HG03025 (cell line): ENCODE data around the gene CD79B.
"Not testable (repeated sequence)": the region's sequence is repeated elsewhere in the genome, so short reads cannot be mapped to it uniquely, and the experiment has no call there.

Source experiments
- ATAC-seq: cut with Tn5 transposase; IDR thresholded peaks from one replicate; pipeline ENCODE4 v1.9.1; 2021; ENCODE audit warnings: mild to moderate bottlenecking, moderate library complexity; ENCODE audit not compliant: unreplicated experiment, low FRiP score

The CD79B gene

DNA sequence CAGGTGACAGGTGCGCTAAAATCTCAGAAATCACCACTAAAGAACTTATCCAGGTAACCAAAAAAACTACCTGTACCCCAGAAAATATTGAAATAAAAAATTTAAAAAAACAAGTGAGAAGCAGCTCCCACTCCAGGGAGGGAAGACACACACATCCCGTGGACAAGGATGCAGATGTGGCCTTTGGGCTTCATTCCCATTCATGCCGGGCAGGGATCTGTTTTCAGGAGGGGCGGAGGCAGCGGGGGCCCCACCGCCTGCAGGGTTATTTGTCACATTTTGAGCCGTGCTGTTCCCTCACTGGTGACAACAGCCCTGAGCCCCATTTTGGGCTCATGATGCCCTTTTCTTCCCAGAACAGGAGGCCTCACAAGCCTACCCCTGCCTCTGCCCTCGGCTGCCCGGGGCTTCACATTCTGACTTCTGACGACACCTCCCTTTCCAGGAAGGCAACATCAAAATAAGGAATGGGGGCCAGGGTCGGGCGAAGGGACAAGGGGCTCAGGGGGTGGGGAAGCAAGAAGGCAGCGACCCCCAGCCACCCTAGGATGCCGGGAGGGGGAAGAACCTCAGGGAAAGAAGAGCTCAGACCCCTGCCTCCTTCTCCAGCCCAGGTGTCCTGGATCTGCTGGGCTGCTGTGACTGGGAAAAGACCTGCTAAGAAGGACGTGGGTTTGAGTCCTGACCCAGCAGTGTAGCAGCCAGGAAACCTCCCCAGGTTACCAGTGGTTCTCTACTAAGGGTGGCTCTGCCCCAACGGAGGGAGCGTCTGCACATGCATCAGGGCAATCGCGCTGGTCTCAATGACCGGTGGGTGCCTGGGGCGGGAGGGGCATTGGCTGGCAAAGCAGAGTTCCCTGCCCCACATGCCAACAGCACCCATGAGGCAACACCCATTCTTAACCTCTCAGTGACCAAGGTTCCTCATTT is 2.3 kb upstream of the CD79B start:
- ATAC-seq, result no peak

DNA sequence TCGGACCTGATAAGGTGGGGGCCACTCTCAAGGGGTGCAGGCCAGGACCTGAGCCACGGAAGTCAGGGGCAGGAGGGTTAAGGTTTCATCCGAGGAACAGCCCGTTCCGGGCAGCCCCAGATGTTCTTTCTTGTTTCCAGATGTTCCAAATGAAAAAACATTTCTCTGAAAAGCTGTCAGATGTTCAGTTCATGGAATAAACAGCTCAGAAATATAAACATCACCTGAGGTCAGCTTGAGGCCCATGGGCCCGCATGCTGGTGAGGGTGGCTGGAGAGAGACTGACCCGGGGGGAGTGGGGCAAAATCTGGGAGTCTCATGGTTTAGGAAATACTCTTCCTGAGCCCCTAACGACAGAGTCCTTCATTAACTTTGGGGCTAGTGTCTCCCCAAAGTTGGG is 1.5 kb upstream of the CD79B start:
- no peak for ATAC-seq

DNA sequence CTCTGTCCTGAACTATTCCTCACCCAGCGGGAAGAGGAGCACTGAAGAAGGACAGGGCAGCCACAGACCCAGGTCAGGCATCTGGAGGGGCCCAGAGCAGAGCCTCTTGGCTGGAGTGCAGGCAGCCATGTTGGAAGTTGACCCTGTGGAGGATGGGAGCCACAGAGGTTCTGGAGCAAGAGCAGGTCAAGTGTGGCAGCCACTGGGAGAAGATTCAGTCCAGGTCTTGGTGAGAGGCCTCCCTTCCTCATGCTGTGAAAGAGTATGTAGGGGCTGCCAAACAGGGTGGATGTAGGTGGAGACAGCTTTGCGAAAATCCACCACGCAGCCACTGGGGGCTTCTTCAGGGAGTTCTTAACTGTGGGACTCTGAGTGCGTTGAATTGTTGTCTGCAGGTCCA is 590 bp upstream of the CD79B start:
- ATAC-seq, result peak; percentile 17

DNA sequence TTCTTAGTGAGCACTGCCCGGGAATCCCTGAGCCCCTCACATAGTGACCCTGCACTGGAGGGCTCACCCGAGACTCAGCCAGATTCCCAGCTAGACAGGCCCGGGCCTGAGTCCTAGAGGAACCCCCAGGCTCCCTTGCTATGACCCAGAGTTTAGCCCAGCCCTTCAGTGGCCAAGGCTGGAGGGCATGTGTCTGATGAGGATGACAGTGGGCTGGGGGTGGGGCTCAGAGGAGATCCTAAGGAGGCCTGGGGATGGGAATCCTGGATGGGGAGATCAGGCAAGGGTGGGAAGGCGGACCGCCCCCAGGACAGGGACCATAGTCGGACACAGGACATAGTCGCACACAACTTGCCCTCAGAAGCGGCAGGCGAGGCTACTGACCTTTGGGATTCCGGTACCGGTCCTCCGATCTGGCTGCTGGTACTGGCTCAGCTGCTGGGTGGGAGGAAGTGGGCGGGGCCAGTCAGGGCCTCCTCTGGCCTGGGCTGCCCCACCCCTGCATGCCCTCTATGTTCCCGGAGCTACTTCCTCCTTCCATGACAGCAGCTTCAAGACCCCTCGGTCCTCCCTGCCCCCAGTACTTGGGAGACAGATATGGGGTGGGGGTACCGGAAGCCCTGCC is 1.1 kb downstream of the CD79B start:
- ATAC-seq, result no peak

DNA sequence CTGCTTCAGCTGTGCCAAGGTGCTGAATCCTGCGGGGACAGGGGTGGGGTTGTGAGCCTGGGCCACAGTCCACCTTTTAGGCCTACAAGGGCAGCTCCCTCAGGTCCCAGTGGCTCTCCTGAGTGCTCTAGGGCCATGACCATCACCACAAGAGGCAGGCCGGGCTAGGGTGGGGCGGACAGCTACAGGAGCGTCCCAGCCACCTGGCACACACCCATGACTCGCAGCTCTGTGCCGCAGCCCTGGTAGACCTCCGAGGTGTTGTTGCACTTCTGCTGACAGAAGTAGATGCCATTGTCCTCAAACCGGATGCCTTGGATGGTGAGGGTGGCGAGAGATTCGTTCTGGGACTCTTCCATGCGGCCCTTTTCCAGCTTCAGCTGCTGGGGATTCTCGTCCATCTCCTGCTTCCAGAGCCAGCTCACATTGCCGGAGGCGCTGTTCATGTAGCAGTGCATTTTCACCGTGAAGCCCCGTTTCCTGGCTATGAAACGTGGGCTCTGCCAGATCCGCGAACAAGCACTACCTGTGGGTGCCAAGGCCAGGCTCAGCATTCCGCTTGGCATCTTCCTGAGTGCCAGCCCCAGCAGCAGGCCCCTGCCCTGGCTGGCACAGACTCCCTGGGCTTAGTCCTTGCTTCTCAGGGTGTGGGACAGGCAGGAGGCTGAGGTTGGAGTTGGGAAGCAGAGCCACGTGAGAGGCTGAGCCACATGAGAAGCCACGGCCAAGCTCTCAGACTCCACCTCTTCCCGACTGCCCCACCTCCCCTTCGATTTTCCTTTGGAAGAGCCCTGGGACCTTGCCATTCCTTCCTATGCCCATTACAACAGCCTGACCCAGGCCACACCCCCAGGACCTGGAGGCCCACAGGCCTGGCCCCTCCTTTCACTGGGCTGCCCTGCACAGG is 2.0 kb downstream of the CD79B start:
- ATAC-seq, result no peak

DNA sequence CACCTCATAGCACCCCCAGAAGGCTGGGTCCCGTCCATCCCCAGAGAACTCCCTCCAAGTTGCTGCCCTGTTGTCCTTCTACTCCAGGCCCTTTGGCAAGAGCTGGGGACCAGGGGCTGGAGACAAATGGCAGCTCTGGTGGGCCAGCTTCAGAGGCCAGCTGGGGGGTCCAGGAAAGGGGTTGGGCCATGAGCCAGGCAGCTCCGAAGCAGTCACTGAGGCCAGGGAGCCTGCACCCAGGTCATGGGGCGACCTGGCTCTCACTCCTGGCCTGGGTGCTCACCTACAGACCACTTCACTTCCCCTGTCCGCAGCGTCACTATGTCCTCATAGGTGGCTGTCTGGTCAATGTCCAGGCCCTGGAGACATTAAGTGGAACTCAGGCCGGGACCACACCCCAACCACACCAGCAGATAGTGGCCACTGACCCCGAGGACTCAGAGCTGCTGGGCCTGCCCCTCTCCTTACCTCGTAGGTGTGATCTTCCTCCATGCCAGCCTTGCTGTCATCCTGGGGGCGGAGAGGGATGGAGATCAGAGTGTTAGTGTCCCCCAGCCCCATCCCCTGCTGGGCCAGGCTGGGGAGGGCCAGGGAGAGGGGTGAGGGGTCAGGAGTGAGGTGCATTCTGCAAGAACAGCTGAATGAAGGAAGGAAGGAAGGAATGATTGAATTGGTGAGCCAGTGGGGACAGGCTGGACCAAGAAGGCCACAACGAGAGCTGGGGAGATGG is 3.0 kb downstream of the CD79B start:
- no peak for ATAC-seq

DNA sequence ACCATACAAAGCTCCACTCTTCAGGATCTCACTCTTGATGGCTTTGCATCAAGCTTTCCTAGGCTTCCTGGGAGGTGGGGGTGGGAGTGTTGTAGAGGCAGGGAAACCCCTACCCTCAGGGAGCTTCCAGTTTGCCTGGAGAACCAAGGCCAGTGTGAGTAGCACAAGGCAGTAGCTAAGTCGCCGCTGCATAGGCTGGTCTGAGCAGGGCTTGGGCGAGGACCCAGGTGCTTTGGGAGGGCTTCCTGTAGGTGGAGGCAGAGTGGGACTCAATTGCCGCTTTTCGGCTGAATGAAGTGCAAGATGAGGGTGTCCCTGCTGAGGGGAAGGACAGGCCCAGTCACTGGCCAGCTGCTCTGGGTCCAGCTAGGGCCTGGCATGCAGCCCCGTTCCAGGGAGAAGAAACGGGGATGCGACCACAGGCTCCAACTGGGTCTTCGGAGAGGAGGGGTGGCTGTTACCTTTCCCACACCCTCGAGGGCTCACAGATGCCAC is 3.9 kb downstream of the CD79B start:
- ATAC-seq, result no peak

DNA sequence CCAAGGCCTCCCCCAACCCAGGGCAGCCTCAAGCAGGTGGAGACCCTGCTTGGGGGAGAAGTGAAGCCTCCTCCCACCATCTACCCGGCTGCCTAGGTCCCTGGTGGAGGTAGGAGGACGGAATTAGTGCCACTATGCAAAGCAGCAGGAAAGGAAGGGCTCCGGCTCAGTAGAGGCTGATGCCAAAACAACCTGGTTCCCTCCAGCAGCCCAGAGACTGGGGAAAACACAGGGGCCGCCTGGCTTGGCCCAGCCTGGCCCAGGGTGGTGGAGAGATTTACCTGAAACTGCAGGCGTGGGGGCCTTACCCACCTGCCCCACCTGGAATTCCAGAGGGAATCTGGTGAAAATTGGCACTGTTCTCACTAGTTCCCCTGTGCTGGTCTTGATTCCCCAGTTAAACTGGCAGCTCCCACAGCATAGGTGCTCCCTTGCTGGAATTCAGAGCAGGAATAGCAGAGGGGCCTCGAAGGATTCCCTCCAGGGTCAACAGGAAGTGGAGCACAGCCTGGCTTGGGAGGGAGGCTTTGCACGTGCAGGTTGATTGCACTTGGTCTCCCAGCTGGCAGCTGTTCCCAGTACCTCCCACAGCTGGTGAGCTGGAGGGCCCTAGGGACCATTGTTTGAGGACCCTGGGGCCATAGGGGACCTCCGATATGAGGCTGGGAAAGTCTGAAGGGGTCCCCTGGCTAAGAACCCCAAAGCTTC is 4.5 kb downstream of the CD79B start:
- ATAC-seq, result no peak

DNA sequence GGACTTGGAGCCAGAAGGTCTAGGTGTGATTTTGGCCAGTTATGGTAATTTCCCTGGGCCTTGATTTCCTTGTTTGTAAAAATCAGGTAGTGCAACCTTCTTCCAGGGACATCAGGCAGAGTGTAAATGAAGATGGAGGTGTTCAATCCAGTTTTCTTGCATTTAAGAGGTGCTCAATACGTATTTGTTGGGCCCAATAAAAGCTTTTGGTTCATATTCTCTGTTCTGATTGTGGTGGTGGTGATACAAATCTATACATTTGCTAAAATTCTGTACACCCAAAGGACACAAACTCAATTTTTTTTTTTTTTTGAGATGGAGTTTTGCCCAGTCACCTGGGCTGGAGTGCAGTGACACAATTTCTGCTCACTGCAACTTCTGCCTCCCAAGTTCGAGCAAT is 6.0 kb downstream of the CD79B start:
- ATAC-seq, result no peak

DNA sequence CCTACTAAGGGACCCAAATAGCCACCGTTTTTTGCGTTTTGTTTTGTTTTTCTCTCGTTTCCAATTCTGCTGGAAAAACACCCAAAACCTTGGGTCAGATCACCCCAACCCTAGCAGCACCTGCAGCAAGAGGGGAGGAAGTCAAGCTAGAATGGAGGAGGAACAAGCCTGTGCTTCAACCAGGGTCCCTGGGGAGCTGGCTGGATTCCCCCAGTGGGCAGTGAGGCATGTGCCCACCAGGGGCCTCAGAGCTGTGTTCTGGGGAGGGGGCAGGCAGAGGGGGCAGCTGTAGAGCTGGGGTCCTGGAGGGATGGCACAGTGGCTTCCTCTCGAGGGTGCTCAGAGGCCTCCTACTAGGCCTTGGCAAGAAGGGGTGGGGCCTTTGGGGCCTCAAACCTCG is 6.5 kb downstream of the CD79B start:
- ATAC-seq, result no peak

DNA sequence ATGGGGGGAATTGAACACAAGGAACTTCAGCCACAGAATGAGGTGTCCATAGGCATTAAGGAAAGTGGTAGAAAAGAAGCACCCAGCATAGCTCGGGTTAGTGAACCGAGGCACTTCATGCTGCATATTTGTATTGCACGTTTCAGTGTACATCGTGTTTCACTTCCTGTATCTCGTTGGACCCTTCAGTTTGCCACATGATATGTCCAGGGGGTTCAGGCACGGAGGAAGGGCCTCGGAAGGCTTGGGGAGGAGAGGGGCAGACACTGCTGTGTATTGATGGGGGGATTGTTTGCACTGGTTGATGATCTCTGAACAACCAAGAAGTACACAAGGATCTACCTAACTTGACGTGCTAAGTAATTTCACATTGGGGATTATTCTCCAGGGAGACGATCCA is 9.7 kb downstream of the CD79B start:
- ATAC-seq, result not testable (repeated sequence)

DNA sequence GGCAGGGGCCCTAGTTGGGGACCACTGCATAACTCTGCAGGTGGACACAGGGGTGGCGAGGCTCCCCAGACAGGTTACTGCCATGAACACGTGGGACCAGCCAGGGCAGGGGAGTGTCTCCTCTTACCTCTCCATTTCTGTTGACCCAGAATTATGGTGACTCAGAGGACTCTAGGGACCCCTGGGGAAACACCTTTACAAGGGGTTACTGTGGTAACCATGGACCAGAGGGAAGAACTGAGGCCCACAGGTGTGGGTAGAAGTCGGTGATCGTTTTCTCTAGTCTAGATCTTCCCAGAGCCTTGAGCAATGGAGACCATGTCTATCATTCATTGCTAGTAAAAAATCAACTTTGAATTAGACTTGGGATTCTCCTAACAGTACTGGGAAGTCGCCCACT is 11.4 kb downstream of the CD79B start:
- ATAC-seq, result not testable (repeated sequence)

DNA sequence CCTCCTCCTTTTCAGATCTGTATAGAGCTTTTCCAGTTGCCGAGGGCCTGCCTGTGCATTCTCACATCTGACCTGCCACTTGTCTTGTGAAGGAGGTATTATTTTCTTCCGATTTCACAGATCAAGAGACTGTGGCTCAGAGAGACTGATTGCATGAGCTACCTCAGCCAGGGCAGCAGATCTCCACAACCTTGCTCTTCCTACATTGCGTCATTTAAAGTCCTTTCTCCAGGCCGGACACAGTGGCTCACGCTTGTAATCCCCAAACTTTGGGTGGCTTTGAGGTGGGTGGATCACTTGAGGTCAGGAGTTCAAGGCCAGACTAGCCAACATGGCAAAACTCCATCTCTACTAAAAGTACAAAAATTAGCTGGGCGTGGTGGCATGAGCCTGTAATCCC is 12.1 kb downstream of the CD79B start:
- ATAC-seq, result not testable (repeated sequence)

DNA sequence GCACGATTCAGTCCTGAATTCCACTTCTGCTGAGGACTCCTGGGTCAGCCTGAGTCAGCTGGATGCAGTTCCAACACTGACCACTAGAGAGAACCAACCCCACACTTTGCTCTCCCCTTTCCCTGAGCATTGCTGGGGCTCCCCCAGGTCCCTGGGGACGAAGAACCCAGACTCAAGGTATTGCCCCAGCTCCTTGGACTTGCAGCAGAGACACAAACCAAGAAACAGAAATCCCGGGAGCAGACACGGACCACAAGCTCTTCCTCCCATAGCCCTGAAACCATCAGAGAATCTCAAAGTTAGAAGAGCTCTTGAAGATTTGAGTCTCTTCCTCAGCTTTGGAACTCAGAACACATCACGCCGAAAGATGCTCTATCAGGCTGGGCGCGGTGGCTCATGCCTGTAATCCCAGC is 12.8 kb downstream of the CD79B start:
- ATAC-seq, result no peak

DNA sequence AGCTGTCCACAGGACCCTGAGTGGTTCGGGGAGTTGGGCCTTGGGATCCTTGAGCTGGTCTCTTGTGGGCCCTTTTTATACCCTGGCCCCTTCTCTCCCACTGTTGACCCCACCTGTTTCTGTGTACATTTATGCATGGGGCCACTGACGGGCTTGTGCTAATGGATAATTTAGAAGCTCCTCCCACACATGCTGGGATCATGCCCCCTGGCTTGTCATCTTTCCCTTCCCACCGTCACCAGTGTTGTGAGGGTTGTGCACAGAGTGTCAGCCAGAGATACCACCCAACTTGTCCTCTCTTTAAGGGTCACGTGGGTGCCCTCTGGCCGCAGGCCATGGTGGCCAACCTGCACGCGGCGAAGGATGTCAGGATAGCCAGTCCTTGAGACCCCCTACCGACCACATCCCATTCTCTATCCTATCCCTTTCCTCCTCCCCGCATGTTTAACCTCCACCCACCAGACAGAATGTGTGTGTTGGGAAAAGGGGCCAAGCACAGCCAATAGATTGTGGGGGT is 13.3 kb downstream of the CD79B start, which contains the start of gene GH1:
GH1 (minus strand) TSS at position 51 of the 517 bp plus-strand sequence. CDS start 63 bp downstream, outside the sequence.
- not testable (repeated sequence) for ATAC-seq

DNA sequence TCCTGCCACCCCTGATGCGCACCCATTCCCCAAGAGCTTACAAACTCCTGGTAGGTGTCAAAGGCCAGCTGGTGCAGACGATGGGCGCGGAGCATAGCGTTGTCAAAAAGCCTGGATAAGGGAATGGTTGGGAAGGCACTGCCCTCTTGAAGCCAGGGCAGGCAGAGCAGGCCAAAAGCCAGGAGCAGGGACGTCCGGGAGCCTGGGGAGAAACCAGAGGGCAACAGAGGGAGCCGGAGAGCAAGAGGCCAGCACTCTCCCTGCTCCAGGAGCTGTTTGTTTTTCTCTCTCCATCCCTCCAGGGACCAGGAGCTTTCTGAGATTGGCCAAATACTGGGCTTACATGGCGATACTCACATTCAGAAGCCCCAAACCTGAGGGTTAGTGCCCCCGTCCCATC is 13.8 kb downstream of the CD79B start:
- no peak for ATAC-seq

DNA sequence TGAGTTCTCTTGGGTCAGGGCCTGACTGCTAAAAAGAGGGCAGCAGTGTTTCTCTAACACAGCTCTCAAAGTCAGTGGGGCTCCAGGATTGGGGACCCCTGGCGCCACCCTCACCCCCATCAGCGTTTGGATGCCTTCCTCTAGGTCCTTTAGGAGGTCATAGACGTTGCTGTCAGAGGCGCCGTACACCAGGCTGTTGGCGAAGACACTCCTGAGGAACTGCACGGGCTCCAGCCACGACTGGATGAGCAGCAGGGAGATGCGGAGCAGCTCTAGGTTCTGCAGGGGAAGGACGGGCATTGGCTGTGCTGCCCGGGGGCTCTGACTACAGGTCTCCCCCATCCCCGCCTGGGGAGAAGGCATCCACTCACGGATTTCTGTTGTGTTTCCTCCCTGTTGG is 14.5 kb downstream of the CD79B start:
- no peak for ATAC-seq

DNA sequence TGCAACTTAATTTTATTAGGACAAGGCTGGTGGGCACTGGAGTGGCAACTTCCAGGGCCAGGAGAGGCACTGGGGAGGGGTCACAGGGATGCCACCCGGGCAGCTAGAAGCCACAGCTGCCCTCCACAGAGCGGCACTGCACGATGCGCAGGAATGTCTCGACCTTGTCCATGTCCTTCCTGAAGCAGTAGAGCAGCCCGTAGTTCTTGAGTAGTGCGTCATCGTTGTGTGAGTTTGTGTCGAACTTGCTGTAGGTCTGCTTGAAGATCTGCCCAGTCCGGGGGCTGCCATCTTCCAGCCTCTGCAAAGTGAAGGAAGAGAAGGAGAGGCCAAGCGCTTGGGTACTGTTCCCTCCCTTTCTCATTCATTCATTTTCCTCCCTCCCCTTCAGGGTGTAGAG is 14.9 kb downstream of the CD79B start:
- not testable (repeated sequence) for ATAC-seq

DNA sequence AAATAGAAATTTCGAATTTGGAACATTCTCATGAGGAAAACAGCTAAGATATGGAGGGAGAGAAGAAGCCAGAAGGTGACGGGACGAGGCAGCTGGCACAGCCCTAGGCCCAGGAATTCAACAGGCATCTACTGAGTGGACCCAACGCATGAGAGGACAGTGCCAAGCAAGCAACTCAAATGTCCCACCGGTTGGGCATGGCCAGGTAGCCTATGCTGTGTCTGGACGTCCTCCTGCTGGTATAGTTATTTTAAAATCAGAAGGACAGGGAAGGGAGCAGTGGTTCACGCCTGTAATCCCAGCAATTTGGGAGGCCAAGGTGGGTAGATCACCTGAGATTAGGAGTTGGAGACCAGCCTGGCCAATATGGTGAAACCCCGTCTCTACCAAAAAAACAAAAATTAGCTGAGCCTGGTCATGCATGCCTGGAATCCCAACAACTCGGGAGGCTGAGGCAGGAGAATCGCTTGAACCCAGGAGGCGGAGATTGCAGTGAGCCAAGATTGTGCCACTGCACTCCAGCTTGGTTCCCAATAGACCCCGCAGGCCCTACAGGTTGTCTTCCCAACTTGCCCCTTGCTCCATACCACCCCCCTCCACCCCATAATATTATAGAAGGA is 15.5 kb downstream of the CD79B start:
- no peak for ATAC-seq
